ENCODE measurements around the gene AMN1.

- no peak for TF ChIP-seq NR1H2 (CRISPR knock-in tag; IDR thresholded peaks at IDR 0.05)
- no peak for TF ChIP-seq E2F5 (CRISPR knock-in tag; IDR thresholded peaks at IDR 0.05)
- TF ChIP-seq, protein P1, sequence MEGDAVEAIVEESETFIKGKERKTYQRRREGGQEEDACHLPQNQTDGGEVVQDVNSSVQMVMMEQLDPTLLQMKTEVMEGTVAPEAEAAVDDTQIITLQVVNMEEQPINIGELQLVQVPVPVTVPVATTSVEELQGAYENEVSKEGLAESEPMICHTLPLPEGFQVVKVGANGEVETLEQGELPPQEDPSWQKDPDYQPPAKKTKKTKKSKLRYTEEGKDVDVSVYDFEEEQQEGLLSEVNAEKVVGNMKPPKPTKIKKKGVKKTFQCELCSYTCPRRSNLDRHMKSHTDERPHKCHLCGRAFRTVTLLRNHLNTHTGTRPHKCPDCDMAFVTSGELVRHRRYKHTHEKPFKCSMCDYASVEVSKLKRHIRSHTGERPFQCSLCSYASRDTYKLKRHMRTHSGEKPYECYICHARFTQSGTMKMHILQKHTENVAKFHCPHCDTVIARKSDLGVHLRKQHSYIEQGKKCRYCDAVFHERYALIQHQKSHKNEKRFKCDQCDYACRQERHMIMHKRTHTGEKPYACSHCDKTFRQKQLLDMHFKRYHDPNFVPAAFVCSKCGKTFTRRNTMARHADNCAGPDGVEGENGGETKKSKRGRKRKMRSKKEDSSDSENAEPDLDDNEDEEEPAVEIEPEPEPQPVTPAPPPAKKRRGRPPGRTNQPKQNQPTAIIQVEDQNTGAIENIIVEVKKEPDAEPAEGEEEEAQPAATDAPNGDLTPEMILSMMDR (IDR thresholded peaks at IDR 0.05), result no peak
- TF ChIP-seq RELA (CRISPR knock-in tag; IDR thresholded peaks at IDR 0.05; ENCODE audit: borderline replicate concordance), result no peak
- TF ChIP-seq, protein P2, sequence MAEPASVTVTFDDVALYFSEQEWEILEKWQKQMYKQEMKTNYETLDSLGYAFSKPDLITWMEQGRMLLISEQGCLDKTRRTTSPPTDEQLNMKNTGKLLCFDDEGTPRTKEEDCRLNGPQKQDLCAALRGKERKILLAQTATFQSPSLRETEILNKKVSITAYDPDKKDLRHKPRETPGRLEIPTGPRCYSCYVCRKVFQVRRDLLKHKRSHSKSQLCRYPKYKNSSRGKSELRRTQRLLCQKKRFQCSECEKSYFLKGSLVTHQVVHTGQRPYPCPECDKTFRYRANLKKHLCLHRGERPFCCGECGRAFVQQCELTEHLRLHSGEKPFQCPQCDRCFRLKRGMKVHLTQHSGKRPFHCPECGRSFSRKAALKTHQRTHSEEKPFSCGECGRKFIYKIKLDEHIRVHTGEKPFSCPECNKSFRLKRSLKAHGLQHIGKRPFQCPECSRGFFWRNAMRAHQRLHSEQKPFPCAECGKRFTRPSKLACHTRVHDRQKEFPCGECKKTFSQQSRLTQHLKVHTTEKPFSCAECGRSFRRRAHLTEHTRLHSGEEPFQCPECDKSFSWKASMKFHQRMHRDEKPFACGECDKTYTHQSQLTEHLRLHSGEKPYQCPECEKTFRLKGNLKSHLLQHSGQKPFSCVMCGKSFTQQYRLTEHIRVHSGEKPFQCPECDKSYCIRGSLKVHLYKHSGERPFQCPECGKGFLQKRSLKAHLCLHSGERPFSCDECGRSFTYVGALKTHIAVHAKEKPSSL (CRISPR knock-in tag; conservative IDR thresholded peaks at IDR 0.05), result no peak
- TF ChIP-seq TEAD4 (CRISPR knock-in tag; IDR thresholded peaks at IDR 0.05), result no peak
- TF ChIP-seq AFF4 (CRISPR knock-in tag; IDR thresholded peaks at IDR 0.05; ENCODE audit: borderline replicate concordance), result no peak
- no peak for TF ChIP-seq ETV6 (CRISPR knock-in tag; IDR thresholded peaks at IDR 0.05)
- TF ChIP-seq ATF2 (CRISPR knock-in tag; IDR thresholded peaks at IDR 0.05; ENCODE audit: borderline replicate concordance, low read depth), result no peak
Observed at GRCh38 chr12:31732926-31733548, 4.2 kb upstream of the AMN1 start.
